Tibial nerve (tissue), 4 donors: ENCODE results near the gene TANC1.

Experiments
- EP300 ChIP-seq, 2 donors: sonication (generic); formaldehyde crosslinking; IDR thresholded peaks; one replicate each; pipeline ENCODE4 v1.6.1; 2017; ENCODE audit warnings: antibody characterized with exemption in 2 of 2, mild to moderate bottlenecking in 1 of 2
- POLR2A ChIP-seq, 2 donors: fragments of 450-650 bp; IDR thresholded peaks; one replicate each; pipeline ENCODE4 v1.6.1; 2017; ENCODE audit warnings: antibody characterized with exemption in 2 of 2, mild to moderate bottlenecking in 2 of 2, moderate library complexity in 2 of 2
- TF ChIP-seq, protein P1 (sequence below), 5 experiments: fragments of 200-600 bp in 3 of 5; fragments of 450-650 bp in 2 of 5; sonication (generic) in 3 of 5; IDR thresholded peaks; one replicate each; pipeline ENCODE4 v1.5.1; 2016 to 2019; ENCODE audit warnings: antibody characterized with exemption in 5 of 5, mild to moderate bottlenecking in 3 of 5, moderate library complexity in 2 of 5

DNA sequence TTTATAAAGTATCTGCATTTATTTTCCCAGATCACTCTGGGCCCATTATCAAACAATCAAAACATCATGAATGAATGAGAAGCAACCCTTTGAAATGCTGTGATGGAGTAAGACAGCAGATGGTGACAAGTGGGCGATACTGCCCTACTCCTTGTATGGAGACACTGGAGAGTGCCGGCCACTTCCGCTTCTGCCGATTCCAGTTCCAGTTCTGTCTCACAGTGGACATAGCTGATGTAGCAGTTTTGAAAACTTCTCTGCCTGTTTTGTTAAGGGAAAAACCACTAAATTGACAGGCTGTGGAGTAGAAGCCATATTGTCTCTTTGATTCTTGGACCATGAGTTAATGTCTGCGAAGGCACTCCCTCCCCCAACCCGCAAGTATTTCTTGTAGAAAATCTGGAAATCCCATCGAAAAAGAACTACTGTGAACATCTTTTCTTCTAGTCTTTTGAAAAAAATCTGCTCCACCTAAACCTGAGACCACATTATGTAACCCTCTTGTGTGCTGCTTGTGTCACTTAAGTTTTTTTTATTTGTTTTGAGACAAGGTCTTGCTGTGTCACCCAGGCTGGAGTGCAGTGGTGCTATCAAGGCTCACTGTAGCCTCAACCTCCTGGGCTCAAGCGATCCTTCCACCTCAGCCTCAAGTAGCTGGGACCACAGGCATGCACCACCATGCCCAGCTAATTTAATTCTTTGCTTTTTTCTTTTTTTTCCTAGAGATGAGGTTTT is 133.5 kb downstream of the TANC1 start:
- TF ChIP-seq, protein P1, sequence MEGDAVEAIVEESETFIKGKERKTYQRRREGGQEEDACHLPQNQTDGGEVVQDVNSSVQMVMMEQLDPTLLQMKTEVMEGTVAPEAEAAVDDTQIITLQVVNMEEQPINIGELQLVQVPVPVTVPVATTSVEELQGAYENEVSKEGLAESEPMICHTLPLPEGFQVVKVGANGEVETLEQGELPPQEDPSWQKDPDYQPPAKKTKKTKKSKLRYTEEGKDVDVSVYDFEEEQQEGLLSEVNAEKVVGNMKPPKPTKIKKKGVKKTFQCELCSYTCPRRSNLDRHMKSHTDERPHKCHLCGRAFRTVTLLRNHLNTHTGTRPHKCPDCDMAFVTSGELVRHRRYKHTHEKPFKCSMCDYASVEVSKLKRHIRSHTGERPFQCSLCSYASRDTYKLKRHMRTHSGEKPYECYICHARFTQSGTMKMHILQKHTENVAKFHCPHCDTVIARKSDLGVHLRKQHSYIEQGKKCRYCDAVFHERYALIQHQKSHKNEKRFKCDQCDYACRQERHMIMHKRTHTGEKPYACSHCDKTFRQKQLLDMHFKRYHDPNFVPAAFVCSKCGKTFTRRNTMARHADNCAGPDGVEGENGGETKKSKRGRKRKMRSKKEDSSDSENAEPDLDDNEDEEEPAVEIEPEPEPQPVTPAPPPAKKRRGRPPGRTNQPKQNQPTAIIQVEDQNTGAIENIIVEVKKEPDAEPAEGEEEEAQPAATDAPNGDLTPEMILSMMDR (IDR thresholded peaks at IDR 0.05) = no peak
- TF ChIP-seq EP300 (IDR thresholded peaks at IDR 0.05) (no peak), POLR2A (IDR thresholded peaks at IDR 0.05) (no peak)
